Stimulated activated CD4-positive, alpha-beta T cell treated with anti-CD3 and anti-CD28 coated beads, Interleukin-12 subunit alpha, Interleukin-12 subunit beta, amount 100 ng/mL, for 24 hours (primary cell): Measurements from ENCODE around the gene IMMP2L.

ENCODE experiments used
- DNase-seq, 2 experiments: peaks; one replicate each; pipeline ENCODE4 v3.0.0-alpha.2; 2020; ENCODE audit warnings: low read depth in 2 of 2

IMMP2L gene

GRCh38 chr7:110809832-110810231, 752.5 kb downstream of the IMMP2L start:
- no peak for DNase-seq

DNA sequence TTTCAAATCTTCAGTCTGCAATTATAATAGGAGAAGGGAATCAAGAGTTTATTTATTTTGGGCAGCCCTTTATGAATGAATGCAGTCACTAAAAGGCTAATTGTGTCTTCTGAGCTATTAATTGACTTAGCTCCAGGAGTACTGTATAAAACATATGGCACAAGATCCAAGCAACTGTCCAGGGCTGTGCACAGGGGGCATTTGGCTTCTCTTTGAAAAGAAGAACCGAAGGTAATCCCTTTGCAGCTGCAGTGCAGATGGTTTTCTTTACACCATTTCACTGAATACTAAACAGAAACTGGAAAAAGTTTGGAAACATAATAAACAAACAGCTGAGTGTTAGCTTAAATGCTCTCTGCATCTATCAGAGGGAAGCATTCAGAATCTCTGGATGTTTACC, 753.9 kb downstream of the IMMP2L start:
- no peak for DNase-seq

GRCh38 chr7:110804501-110804900, 757.8 kb downstream of the IMMP2L start:
- no peak for DNase-seq

GRCh38 chr7:110803602-110804143, 758.6 kb downstream of the IMMP2L start:
- no peak for DNase-seq

DNA sequence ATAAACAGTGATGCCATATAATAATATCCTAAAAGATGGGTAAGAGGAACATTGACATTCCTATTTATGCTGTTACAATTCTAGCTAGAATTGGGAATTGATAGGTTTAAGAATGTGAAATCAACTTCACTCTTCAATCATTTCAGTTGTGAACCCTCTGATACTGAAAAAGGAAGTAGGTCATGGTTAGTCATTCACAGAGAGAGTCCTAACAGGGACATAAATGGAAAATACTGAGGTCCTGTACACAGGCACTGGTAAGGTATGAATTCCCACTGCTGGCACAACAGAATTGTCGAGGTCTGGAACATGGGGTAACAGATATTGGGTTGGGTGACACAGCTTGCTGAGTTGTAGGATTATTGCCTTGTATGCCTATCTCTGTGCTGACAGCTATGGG, 760.8 kb downstream of the IMMP2L start:
- no peak for DNase-seq

DNA sequence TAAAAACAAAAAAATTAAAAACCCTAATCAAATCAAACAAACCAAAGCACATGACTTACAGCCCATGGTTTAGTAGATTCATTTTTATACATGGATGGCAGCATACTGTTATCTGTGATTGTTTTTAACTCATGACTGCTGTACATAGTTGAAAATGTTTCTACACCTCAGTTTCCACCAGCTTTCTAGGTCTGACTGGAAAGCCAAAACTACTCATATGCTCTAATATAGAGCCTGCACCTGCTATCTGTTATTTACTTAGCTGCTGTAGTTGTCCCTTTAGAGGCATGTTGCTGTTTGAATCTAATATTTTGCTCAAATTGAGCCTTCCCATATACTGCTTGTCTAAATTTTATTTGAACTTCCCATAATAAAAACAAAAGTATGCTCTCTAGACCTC, 761.3 kb downstream of the IMMP2L start:
- no peak for DNase-seq

DNA sequence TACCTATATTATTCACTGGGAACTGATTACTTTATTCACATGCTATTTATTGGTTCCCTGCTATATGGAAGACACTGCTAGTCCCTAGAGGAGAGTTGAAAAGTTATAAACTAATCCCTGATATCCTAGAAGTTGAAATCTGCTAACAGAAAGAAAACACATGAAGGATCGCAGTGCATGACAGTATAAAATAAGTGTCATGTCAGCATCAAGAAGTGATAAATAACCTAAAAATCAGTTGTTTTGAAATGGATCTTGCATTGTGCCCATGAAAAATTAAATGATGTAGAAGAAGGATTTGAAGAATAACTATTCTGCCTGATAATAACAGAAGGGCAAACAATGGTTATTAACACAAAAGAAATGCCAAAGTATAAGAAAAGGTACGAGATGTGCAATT, 764.6 kb downstream of the IMMP2L start:
- DNase-seq = no peak

DNA sequence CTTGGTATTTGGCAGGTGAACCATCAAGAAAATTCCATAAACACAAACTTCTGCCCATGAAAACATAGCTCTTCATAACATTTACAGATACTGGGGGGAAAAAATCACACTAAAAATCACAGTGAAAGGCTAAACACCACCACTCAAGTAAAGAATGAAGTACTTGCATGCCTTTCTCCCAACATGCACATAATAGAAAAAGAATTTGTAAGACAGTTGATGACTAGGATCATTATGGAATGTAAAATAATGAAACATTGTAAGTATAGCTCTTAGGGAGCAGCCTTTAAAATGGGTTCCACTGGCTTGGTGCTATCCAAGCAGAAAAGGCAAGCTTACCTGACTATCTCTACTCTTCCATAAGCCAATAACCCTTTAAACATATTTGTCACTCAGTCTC, 771.3 kb downstream of the IMMP2L start:
- no peak for DNase-seq

DNA sequence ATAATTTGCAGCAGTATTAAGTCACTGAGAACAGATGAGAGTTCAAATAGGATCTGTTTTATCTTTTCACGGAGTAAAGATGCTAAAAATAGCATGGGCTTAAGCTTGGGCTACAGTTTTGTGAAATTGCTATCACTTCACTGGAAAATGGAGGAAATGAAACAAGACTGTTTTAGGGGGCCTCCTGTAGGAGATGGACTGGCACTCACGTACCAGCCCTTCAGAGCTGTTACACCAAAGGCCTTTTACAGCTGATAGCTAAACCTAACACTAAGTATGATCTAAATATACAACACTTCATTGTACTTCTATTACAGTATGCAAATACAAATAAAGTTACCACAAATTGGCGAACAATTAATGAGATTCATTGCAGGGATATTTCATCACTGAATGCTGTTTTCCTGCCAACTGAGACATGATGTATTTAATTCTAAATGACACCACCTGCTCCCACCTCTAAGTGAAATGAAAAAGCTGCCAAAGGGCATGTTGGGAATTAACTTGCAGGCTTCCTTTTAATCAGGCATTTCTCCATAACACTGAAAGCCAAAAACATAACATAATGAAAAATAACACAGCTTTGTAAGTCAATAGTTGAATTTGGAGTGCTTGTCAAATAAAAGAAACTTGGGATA, 775.8 kb downstream of the IMMP2L start:
- DNase-seq = no peak

GRCh38 chr7:110784749-110785148, 777.5 kb downstream of the IMMP2L start:
- DNase-seq = no peak

GRCh38 chr7:110780712-110781111, 781.6 kb downstream of the IMMP2L start:
- DNase-seq = no peak

GRCh38 chr7:110779339-110779738, 783.0 kb downstream of the IMMP2L start:
- DNase-seq = no peak

DNA sequence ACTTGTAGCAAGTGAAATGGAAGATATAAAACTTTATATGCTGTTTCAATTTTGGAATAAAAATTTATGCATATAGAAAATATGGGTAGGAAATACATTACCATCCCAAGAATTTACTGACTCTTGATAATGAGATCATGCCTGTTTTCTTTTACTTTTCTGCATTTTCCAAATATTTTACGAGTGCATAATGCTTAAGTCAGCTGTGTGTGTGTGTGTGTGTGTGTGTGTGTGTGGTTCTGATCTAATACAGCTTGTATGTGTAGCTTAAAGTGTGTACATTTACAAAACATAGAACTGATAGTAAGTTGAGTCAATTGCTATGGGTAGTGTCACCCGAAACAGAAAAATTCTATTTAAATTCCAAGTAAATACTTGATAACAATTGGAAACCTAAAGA, 787.2 kb downstream of the IMMP2L start:
- no peak for DNase-seq

DNA sequence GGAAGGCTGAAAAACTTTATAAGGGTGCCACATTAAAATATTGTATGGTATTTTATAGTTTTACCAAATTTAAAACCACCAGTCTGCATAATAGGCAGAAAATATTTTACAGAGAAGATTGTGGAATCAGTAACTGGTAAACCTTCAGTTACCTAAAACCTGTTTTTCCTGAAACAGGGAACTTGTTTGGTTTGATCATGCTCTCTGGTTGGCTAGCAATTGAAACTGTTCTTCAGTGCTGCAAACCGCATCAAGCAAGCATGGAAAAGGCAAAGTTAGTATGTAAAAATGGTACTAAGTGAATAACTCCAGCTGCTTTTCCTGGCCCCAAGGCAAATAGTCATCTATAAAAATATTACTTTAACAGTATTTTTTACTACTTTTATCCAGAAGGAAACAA, 788.2 kb downstream of the IMMP2L start:
- DNase-seq = no peak

- no peak for DNase-seq
Observed at GRCh38 chr7:110772615-110773014, 789.7 kb downstream of the IMMP2L start.

GRCh38 chr7:110771717-110772116, 790.6 kb downstream of the IMMP2L start:
- DNase-seq = no peak

GRCh38 chr7:110767550-110768110, 794.7 kb downstream of the IMMP2L start:
- no peak for DNase-seq

- DNase-seq = no peak
Observed at GRCh38 chr7:110766864-110767263, 795.4 kb downstream of the IMMP2L start.

- no peak for DNase-seq
Observed at GRCh38 chr7:110764852-110765251, 797.4 kb downstream of the IMMP2L start.

DNA sequence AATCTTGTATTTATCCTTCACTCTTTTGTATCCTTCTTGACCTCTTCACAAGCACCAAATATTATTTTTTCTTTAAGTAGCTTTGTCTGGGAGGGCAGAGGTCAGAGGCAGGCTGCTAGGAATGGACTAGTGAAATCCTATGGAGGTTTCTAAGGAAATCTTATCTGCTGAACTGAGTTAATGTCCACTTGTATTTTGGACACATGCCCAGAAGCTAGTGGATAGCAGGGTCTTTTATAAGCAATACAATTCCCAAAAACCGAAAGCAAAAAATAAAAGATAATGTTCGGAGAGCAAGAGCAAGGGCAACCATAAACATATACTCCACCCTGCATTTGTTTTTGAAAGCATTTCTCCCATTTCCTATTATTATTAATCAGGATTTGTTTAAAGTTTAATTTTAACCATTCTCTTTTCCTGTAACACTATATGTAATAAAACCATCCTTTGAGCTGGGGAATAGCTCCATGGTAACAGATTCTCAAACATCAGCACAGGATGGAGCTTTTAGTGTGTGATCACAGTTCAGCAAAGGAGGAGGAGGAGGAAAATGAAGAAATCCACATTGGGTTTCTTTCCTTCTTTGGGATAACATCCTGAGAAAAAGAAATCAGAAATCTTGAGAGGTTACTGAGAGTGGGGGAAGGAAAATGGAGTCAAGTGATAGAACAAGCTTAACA, 799.6 kb downstream of the IMMP2L start:
- DNase-seq = no peak

- no peak for DNase-seq
Observed at GRCh38 chr7:110760341-110760740, 802.0 kb downstream of the IMMP2L start.

GRCh38 chr7:110759069-110759468, 803.2 kb downstream of the IMMP2L start:
- no peak for DNase-seq

DNA sequence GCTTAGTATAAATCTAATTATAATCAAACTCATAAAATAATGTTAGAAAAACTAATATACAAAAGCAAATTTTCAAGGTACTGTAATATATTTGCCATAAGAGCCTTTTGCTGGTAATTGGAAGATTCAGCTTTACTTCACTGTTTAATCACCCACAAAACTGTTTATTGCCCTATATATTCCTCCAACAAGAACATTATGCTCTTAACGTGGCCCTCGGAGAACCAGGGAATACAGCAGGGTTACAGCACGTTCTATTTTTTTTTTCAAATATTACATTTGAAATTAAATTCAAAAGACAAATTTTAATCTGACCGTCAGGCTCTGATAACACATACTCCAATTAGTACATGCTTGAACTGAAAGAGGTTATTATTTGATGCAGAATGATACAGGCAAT, 807.6 kb downstream of the IMMP2L start:
- DNase-seq = no peak
